Ammon's horn (tissue), 1 donor: ENCODE data around the gene TMEM43.

ENCODE experiments used
- DNase-seq: peaks from one replicate; pipeline ENCODE4 v3.0.0-alpha.2; 2016; ENCODE audit warnings: low spot score

TMEM43 gene

GRCh38 chr3:14178247-14179113 lies 53.6 kb downstream of the TMEM43 start, which contains the start of the genes LSM3 and XPC:
Gene LSM3 (plus strand): TSS chr3:14178817. CDS start chr3:14178861, 44 bp downstream.
Gene XPC (minus strand): TSS chr3:14178601. CDS start chr3:14178568, 33 bp downstream.
- peak; percentile 99 for DNase-seq

GRCh38 chr3:14179114-14179465 lies 54.2 kb downstream of the TMEM43 start:
- no peak for DNase-seq

- DNase-seq = no peak
Measured at GRCh38 chr3:14179795-14180194, 54.9 kb downstream of the TMEM43 start.

- DNase-seq = no peak
Measured at GRCh38 chr3:14181253-14181652, 56.4 kb downstream of the TMEM43 start.

- DNase-seq = no peak
Measured at GRCh38 chr3:14183015-14183577, 58.2 kb downstream of the TMEM43 start.

- DNase-seq = no peak
Measured at GRCh38 chr3:14186854-14187458, 62.1 kb downstream of the TMEM43 start.

GRCh38 chr3:14188041-14188754 lies 63.3 kb downstream of the TMEM43 start:
- no peak for DNase-seq
